Thymus (tissue), 11 donors: ENCODE results near the gene CDC42BPB. TPM values are rescaled to one million over a fixed set of nuclear protein-coding genes. Genes with fewer than 3 reads are reported as not detected.

Experiments used
- DNase-seq, 9 donors: peaks; one replicate each; pipeline ENCODE4 v3.0.0-alpha.2; 2013; ENCODE audit warnings: low spot score in 9 of 9, low read depth in 6 of 9, missing footprints in 1 of 9
- H3K27ac ChIP-seq, 2 donors: one replicate each; pipeline ENCODE4 v1.5.1; 2013; ENCODE audit warnings: control low read depth in 1 of 2, low read depth in 1 of 2, low read length in 1 of 2, mild to moderate bottlenecking in 1 of 2, moderate library complexity in 1 of 2
- H3K27me3 ChIP-seq, 2 donors: one replicate each; pipeline ENCODE4 v1.5.1; 2013; ENCODE audit warnings: low read length in 1 of 2; ENCODE audit not compliant: control insufficient read depth in 2 of 2, insufficient read depth in 1 of 2
- H3K36me3 ChIP-seq, 2 donors: one replicate each; pipeline ENCODE4 v1.5.1; 2013; ENCODE audit warnings: low read length in 1 of 2, mild to moderate bottlenecking in 1 of 2, moderate library complexity in 1 of 2; ENCODE audit not compliant: control insufficient read depth in 2 of 2, insufficient read depth in 2 of 2
- H3K4me1 ChIP-seq, 2 donors: one replicate each; pipeline ENCODE4 v1.5.1; 2013; ENCODE audit warnings: low read length in 2 of 2; ENCODE audit not compliant: control insufficient read depth in 2 of 2, insufficient read depth in 2 of 2
- H3K4me3 ChIP-seq, 2 donors: one replicate each; pipeline ENCODE4 v1.5.1; 2013; ENCODE audit warnings: low read length in 2 of 2, control low read depth in 1 of 2, mild to moderate bottlenecking in 1 of 2
- H3K9me3 ChIP-seq, 2 donors: one replicate each; pipeline ENCODE4 v1.5.1; 2013; ENCODE audit warnings: low read length in 1 of 2, mild to moderate bottlenecking in 1 of 2; ENCODE audit not compliant: control insufficient read depth in 2 of 2, insufficient read depth in 1 of 2
- WGBS: extraction: QIAGEN DNeasy Blood & Tissue Kit; methylation state at CpG from one replicate; pipeline ENCODE4 v1.1.7; 2013; 5-methylcytosine and 5-hydroxymethylcytosine counted together
- polyA plus RNA-seq: library from polyadenylated mRNA; stranded (reverse); fragments of 200-250 nt; gene quantifications from one replicate; pipeline ENCODE4 v1.2.3, GENCODE V29; 2013
- total RNA-seq: library from RNA; stranded (reverse); fragments of 120-200 nt; gene quantifications from one replicate; pipeline ENCODE4 v1.2.4, GENCODE V29; 2013
- donor health status: healthy.

Gene CDC42BPB
- total and polyA plus RNA-seq, 2 donors, result 7.6 to 16.3 TPM

- 85% methylated on average over 10 of the region's 10 CpGs for WGBS
- no peak overlapping the region for H3K27ac ChIP-seq
- no peak overlapping the region for H3K4me3 ChIP-seq
- DNase-seq, result no peak
- H3K9me3 ChIP-seq, result no peaks in the 10 kb centered on the region
- H3K4me1 ChIP-seq, result peaks cover 0 to 4% of the 10 kb centered on the region in 2 donors
- H3K36me3 ChIP-seq, result peaks cover 3 to 6% of the 10 kb centered on the region in 2 donors
- no peaks in the 10 kb centered on the region for H3K27me3 ChIP-seq
These were observed 115.8 kb downstream of the CDC42BPB start for GRCh38 chr14:102941419-102942011.

DNA sequence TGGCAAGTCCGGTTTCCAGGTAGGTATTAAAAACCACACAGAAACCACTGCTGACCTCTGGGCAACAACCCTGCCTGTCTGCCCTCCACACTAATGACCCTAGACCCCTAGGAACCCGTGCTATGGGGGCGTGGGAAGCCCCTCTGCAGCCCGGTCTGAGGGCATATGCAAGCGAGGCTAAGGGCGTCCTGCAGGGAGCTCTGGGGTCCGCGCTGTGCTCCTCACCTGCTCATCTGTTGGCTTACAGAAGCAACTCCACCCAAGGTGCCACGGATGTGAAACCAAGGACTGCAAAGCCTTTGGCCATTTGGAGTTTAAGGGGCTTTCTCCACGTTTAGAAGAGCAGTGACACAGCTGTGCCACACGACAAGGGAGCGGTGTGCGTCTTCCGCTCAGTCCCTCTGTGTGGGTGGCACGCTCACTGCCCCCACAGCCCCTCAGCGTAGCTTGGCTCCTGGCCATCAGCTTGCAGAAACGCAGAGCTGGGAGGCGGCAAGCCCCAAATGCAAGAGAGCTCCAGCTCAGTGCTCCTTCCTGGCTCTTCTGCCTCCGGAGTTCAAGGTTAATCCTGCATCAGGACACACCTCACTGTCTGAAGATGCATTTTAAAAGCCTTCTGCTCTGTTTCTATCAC, 116.5 kb downstream of the CDC42BPB start:
- Histone ChIP-seq H3K27me3 (no peaks in the 10 kb centered on the region), H3K9me3 (no peaks in the 10 kb centered on the region), H3K27ac (no peak overlapping the region), H3K4me1 (no peaks in the 10 kb centered on the region), H3K4me3 (no peak overlapping the region), H3K36me3 (peaks cover 3 to 6% of the 10 kb centered on the region in 2 donors)
- WGBS, result 94% methylated on average over 19 of the region's 19 CpGs
- no peak for DNase-seq

GRCh38 chr14:102939820-102940561, 117.4 kb downstream of the CDC42BPB start:
- WGBS, result 98% methylated on average over 43 of the region's 43 CpGs
- Histone ChIP-seq H3K4me3 (no peak overlapping the region), H3K27ac (no peak overlapping the region), H3K9me3 (no peaks in the 10 kb centered on the region), H3K36me3 (peaks cover 3% of the 10 kb centered on the region in 2 donors), H3K27me3 (no peaks in the 10 kb centered on the region), H3K4me1 (no peaks in the 10 kb centered on the region)
- DNase-seq, result no peak

DNA sequence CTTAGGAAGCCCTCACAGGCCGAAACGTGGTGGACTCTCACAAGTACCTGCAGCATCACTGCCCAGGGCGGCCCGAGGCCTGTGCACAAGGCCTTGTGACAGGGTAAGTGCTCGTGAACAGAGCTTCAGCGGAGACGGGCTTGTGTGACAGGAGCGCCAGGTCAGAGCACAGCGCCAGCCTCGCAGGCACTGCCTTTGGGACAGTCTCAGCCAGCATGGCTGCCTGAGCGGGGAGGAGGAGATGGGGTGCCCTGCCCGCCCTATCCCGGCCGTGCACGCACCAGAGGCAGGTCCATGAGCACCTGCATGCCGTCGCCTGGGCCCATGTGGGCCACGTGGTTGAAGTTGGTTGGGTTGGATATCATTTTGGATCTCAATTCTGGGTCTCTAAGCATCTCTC, 118.0 kb downstream of the CDC42BPB start:
- Histone ChIP-seq H3K4me1 (no peaks in the 10 kb centered on the region), H3K27ac (no peak overlapping the region), H3K4me3 (no peak overlapping the region), H3K36me3 (peaks cover 3% of the 10 kb centered on the region in 2 donors), H3K9me3 (no peaks in the 10 kb centered on the region), H3K27me3 (no peaks in the 10 kb centered on the region)
- 98% methylated on average over 18 of the region's 18 CpGs for WGBS
- no peak for DNase-seq

DNA sequence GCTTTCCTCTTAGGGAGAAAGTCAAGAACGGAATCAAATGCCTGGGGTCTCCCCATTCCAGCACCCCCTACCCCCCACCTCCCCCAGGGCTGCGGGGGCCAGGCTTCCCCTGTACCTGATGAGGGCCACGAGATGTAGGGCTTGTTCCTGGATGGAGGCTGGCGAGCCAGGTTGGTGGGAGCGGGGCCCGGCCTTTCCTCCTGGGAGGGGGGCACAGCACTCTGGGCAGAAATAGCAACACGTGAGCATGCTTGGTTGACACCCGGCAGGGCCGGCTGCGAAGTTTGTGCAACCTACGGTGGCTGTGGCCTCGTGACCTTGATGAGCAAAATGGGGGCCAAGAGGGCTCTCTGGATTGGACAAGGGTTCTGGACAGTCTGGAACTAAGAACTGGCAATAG, 119.2 kb downstream of the CDC42BPB start:
- Histone ChIP-seq H3K9me3 (no peaks in the 10 kb centered on the region), H3K36me3 (peaks cover 0 to 3% of the 10 kb centered on the region in 2 donors), H3K4me1 (no peaks in the 10 kb centered on the region), H3K4me3 (no peak overlapping the region), H3K27me3 (no peaks in the 10 kb centered on the region), H3K27ac (no peak overlapping the region)
- no peak for DNase-seq
- 97% methylated on average over 12 of the region's 12 CpGs for WGBS

DNA sequence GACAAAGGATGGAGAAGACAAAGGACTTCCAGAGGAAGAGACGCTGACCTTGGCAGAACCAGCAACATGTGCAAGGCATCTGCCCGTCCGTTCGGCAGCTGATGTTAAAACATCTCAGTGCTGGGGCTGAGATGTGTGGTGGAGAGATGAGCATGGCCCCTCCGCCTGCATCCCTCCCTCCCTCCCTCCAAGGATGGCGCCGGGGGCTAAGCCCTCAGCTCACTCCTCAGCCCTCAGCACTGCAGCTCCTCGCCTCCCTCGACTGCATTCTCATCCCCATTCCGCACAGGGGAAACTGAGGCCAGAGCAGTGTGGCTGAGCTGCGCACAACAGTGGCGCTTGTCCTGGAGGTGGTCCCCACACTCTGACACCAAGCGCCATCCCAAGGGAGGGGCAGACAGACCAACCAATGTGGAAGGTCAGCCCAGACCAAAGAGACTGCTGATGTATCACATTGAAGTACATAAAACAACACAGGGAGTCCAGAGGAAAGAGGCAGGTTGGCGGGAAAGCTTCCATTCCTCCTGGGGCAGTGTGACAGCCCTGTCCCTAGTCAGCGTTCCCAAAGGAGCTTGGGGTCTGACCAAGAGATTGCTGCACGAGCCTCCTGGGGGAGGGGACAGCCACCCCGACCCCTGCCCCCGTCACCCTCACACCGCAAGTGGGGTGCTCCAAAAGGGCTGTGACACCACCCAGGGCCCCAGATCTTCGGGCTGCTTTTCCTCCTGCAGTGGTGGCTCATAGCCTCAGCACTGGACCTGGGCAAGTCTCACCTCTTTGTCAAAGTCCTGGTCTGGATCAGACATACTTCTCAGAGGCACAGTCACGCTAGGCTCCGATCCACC, 119.8 kb downstream of the CDC42BPB start:
- no peak overlapping the region for H3K27ac ChIP-seq
- H3K9me3 ChIP-seq, result no peaks in the 10 kb centered on the region
- H3K4me1 ChIP-seq, result no peaks in the 10 kb centered on the region
- DNase-seq, result no peak
- H3K27me3 ChIP-seq, result peaks cover 0 to under 1% of the 10 kb centered on the region in 2 donors
- 97% methylated on average over 22 of the region's 22 CpGs for WGBS
- peaks cover 0 to 3% of the 10 kb centered on the region in 2 donors for H3K36me3 ChIP-seq
- no peak overlapping the region for H3K4me3 ChIP-seq

GRCh38 chr14:102935756-102936155, 121.6 kb downstream of the CDC42BPB start:
- no peaks in the 10 kb centered on the region for H3K36me3 ChIP-seq
- H3K9me3 ChIP-seq, result no peaks in the 10 kb centered on the region
- H3K4me3 ChIP-seq, result no peak overlapping the region
- no peak for DNase-seq
- H3K27ac ChIP-seq, result no peak overlapping the region
- WGBS, result 93% methylated on average over 4 of the region's 4 CpGs
- peaks cover 11 to 17% of the 10 kb centered on the region in 2 donors for H3K27me3 ChIP-seq
- no peaks in the 10 kb centered on the region for H3K4me1 ChIP-seq

DNA sequence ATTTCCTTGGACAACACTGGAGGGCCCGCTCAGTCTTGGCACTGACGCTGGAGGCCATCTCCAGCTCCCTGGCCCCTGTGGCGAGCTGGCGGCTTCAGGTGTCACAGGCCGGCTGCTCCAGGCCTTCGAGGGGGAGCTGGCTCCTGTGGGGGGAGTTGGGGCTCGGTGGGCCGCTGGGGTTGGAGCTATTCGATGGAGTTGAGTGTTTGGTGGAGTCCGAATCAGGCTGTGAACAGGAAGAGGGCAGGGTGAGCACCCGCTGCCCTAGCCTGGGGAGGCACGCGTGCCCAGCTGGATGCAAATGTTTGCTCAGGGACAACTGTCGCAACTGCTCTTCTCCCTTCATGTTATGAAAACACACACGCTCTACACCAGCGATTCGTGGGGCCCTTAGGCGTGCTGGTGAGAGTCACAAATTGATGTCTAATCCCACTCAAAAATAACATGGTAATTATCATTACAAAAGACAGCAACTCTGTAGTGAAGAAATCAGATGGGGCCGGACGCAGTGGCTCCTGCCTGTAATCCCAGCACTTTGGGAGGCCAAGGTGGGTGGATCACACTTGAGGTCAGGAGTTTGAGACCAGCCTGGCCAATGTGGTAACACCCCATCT, 123.6 kb downstream of the CDC42BPB start:
- Histone ChIP-seq H3K27ac (no peak overlapping the region), H3K9me3 (peaks cover 0 to 2% of the 10 kb centered on the region in 2 donors), H3K27me3 (peaks cover 30 to 36% of the 10 kb centered on the region in 2 donors), H3K36me3 (no peaks in the 10 kb centered on the region), H3K4me1 (peaks cover 9% of the 10 kb centered on the region in 2 donors), H3K4me3 (no peak overlapping the region)
- WGBS, result 98% methylated on average over 20 of the region's 20 CpGs
- no peak for DNase-seq
